ENCODE measurements around the gene CCND3. TPM values are rescaled to one million over a fixed set of nuclear protein-coding genes. Genes with fewer than 3 reads are reported as not detected.

Gene CCND3
- total RNA-seq, 2 donors from 2014 or later: 8.5 to 11.7 TPM

DNA sequence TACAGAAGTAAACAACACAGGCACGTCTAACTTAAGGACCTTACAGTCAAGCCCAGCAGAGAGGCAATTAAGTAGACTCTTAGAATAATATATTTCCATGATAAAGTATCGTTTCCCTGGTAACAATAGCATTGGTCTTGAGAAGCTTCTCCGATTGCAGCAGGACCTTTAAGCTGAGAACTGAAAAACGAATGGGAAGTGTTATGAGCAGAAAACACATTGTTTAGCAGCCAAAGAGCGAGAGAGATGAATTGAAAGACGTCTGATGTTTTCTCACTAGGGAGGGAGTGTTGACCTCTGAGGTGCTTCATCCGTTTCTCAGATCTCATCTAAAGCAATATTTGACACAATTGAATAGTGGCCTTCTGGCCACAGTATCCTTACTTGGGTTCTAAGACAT is 19.5 kb downstream of the CCND3 start:
- WGBS, 2 experiments (ENCODE audit: insufficient coverage in 1 of 2, insufficient read length in 1 of 2): 9 to 17% methylated on average over 6 to 7 of the region's 7 CpGs
- H3K4me1 ChIP-seq (ENCODE audit: control insufficient read depth, insufficient read depth, low read length): peaks cover 8% of the 10 kb centered on the region
- Mint-ChIP-seq H3K27ac (peak overlapping the region; percentile 100), H3K4me3 (peak overlapping the region; percentile 95), H3K27me3 (ENCODE audit: insufficient read depth) (no peaks in the 10 kb centered on the region), H3K4me1 (peaks cover 19% of the 10 kb centered on the region), H3K36me3 (ENCODE audit: low read depth) (peaks cover 32% of the 10 kb centered on the region), H3K9me3 (no peaks in the 10 kb centered on the region)
- H3K27me3 ChIP-seq (ENCODE audit: control insufficient read depth, insufficient read depth, low read length, poor library complexity, severe bottlenecking): no peaks in the 10 kb centered on the region
- no peak for DNase-seq
- TF ChIP-seq, protein P1, sequence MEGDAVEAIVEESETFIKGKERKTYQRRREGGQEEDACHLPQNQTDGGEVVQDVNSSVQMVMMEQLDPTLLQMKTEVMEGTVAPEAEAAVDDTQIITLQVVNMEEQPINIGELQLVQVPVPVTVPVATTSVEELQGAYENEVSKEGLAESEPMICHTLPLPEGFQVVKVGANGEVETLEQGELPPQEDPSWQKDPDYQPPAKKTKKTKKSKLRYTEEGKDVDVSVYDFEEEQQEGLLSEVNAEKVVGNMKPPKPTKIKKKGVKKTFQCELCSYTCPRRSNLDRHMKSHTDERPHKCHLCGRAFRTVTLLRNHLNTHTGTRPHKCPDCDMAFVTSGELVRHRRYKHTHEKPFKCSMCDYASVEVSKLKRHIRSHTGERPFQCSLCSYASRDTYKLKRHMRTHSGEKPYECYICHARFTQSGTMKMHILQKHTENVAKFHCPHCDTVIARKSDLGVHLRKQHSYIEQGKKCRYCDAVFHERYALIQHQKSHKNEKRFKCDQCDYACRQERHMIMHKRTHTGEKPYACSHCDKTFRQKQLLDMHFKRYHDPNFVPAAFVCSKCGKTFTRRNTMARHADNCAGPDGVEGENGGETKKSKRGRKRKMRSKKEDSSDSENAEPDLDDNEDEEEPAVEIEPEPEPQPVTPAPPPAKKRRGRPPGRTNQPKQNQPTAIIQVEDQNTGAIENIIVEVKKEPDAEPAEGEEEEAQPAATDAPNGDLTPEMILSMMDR (conservative IDR thresholded peaks at IDR 0.05): no peak
- no peaks in the 10 kb centered on the region for H3K9me3 ChIP-seq (ENCODE audit: control insufficient read depth, low read length)
- peak overlapping the region; percentile 94 for H3K4me3 ChIP-seq (ENCODE audit: low read length)
- H3K27ac ChIP-seq (ENCODE audit: low read depth, low read length): no peak overlapping the region
- peaks cover 19% of the 10 kb centered on the region for H3K36me3 ChIP-seq (ENCODE audit: control insufficient read depth, insufficient read depth, low read length)
- peak overlapping the region; percentile 98 for H3K9ac ChIP-seq (ENCODE audit: extremely low read depth, low read length, poor library complexity, severe bottlenecking)

DNA sequence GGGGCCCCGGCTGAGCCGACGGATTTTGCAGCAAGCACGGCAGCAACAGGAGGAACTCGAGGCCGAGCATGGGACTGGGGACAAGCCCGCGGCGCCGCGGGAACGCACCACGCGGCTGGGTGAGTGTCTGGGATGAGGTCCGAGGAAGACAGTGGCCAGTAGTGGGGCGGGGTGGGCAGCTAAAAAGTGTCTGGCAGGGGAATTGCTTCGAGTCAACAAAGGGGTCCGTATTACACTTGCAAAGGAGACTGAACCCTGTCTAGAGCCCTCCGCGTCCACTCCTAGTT is 20.0 kb downstream of the CCND3 start:
- Histone ChIP-seq H3K36me3 (ENCODE audit: control insufficient read depth, insufficient read depth, low read length) (peaks cover 17% of the 10 kb centered on the region), H3K9ac (ENCODE audit: extremely low read depth, low read length, poor library complexity, severe bottlenecking) (peak overlapping the region; percentile 98), H3K9me3 (ENCODE audit: control insufficient read depth, low read length) (no peaks in the 10 kb centered on the region), H3K4me3 (ENCODE audit: low read length) (peak overlapping the region; percentile 94), H3K27me3 (ENCODE audit: control insufficient read depth, insufficient read depth, low read length, poor library complexity, severe bottlenecking) (no peaks in the 10 kb centered on the region), H3K27ac (ENCODE audit: low read depth, low read length) (peak overlapping the region; percentile 99), H3K4me1 (ENCODE audit: control insufficient read depth, insufficient read depth, low read length) (peaks cover 8% of the 10 kb centered on the region)
- WGBS, 2 experiments (ENCODE audit: insufficient coverage in 1 of 2, insufficient read length in 1 of 2): 0% methylated on average over 12 to 20 of the region's 20 CpGs
- no peak for DNase-seq
- TF ChIP-seq, protein P1 (conservative IDR thresholded peaks at IDR 0.05): no peak
- Mint-ChIP-seq H3K36me3 (ENCODE audit: low read depth) (peaks cover 32% of the 10 kb centered on the region), H3K27ac (peak overlapping the region; percentile 100), H3K4me1 (peaks cover 19% of the 10 kb centered on the region), H3K4me3 (peak overlapping the region; percentile 95), H3K27me3 (ENCODE audit: insufficient read depth) (no peaks in the 10 kb centered on the region), H3K9me3 (no peaks in the 10 kb centered on the region)

DNA sequence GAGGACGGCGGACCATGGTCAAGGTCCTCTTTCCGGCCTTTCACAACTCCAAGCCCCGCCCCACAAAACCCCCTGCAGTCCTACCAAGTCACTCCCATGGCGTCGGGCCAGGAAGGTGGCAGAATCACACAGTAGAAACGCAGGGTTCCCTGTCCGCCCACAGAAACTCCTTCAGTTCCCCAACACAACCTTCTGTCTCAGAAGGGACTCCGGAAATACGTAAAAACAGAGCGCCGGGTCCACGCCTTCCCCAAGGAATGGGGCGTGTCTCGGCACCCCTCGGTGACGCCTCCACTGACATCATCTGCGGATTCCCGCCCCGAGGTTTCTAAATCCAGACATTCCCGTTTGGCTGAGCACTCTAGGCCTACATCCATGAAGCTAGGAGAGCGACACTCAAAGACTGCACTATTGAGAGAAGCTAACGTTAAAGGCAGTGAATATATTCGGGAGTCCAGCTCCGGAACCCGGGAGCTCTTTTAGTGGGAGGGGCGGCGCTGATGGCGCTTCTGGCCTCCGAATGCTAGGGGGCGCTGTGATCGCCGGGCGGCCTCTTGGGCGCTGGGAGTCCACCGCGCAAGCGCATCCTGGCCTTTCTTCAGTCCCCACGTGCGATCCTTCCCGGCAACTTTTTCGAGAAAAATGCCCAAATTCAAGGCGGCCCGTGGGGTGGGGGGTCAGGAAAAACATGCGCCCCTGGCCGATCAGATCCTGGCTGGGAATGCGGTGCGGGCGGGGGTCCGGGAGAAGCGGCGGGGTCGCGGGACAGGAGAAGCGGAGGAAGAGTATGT is 20.5 kb downstream of the CCND3 start, which contains the start of the genes BYSL and MED20:
Gene BYSL (plus strand): TSS at position 579 of the 791 bp plus-strand sequence. CDS start 64 bp downstream, at position 643.
Gene MED20 (minus strand): TSS at position 219 of the 791 bp plus-strand sequence. CDS start 121 bp downstream, at position 98.
- TF ChIP-seq, protein P1 (conservative IDR thresholded peaks at IDR 0.05): peak; percentile 99
- Mint-ChIP-seq H3K27ac (peak within 1 kb of the TSS; percentile 100), H3K27me3 (ENCODE audit: insufficient read depth) (no peaks in the 10 kb centered on the region), H3K36me3 (ENCODE audit: low read depth) (peaks cover 34% of the 10 kb centered on the region), H3K4me1 (peaks cover 19% of the 10 kb centered on the region), H3K4me3 (peak within 1 kb of the TSS; percentile 95), H3K9me3 (no peaks in the 10 kb centered on the region)
- Histone ChIP-seq H3K9ac (ENCODE audit: extremely low read depth, low read length, poor library complexity, severe bottlenecking) (peak within 1 kb of the TSS; percentile 98), H3K4me1 (ENCODE audit: control insufficient read depth, insufficient read depth, low read length) (peaks cover 8% of the 10 kb centered on the region), H3K4me3 (ENCODE audit: low read length) (peak within 1 kb of the TSS; percentile 94), H3K27me3 (ENCODE audit: control insufficient read depth, insufficient read depth, low read length, poor library complexity, severe bottlenecking) (no peaks in the 10 kb centered on the region), H3K9me3 (ENCODE audit: control insufficient read depth, low read length) (no peaks in the 10 kb centered on the region), H3K36me3 (ENCODE audit: control insufficient read depth, insufficient read depth, low read length) (peaks cover 16% of the 10 kb centered on the region), H3K27ac (ENCODE audit: low read depth, low read length) (peak within 1 kb of the TSS; percentile 99)
- WGBS, 2 experiments (ENCODE audit: insufficient coverage in 1 of 2, insufficient read length in 1 of 2): 0% methylated on average over 33 to 55 of the region's 55 CpGs
- DNase-seq: peak; percentile 98

All from endodermal cell (in vitro differentiated cells).